ENCODE results near the gene ERICH4.

- TF ChIP-seq CTCF (IDR thresholded peaks at IDR 0.05; ENCODE audit: low read length) (no peak), EZH2 (IDR thresholded peaks at IDR 0.05; ENCODE audit: borderline replicate concordance, low read length) (no peak)
Observed at GRCh38 chr19:41428481-41428859, 14.5 kb upstream of the ERICH4 start.
